SW480 (cell line): Measurements from ENCODE around the gene KIFC3.
"Not testable (repeated sequence)": the region's sequence is repeated elsewhere in the genome, so short reads cannot be mapped to it uniquely, and the experiment has no call there.

Experiments
- DNase-seq: peaks from one replicate; pipeline ENCODE4 v3.0.0-alpha.2; 2016; ENCODE audit warnings: low spot score

KIFC3 gene

GRCh38 chr16:57753448-57754353 lies 48.6 kb downstream of the KIFC3 start:
- no peak for DNase-seq

GRCh38 chr16:57752581-57753447 lies 49.5 kb downstream of the KIFC3 start:
- peak; percentile 63 for DNase-seq

GRCh38 chr16:57752203-57752580 lies 50.1 kb downstream of the KIFC3 start:
- no peak for DNase-seq

GRCh38 chr16:57751539-57752202 lies 50.6 kb downstream of the KIFC3 start:
- no peak for DNase-seq

DNA sequence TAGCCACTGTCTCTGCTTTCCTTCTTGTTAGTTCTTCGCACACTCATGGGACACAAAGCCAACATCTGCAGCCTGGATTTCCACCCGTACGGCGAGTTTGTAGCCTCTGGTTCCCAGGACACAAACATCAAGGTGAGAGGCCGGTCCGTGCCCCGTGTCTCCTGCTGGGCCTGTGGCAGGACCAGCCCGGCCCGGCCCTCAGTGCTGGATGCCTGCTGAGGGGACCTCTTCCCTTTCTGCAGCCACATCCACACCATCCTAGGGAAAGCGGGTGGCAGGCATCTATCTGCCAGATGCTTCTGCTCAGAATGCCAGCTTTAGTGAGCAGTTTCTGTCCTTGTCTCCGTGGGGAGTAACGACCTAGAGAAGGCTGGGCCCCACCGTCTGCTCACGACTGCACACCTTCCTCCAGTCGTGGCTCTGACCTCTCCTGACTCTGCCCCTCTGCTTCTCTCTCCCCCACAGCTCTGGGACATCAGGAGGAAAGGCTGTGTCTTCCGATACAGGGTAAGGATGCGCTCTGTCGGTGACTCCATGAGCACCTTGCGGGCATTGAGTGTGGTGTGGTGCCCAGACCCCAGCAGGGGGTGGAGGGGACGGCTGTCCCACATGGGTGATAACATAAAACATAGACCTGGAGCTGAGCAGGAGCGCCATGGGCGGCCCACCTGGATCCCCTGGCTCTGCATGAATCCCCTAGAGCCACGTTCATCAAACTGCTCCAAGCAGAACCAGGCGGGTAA lies 51.3 kb downstream of the KIFC3 start:
- DNase-seq = no peak

DNA sequence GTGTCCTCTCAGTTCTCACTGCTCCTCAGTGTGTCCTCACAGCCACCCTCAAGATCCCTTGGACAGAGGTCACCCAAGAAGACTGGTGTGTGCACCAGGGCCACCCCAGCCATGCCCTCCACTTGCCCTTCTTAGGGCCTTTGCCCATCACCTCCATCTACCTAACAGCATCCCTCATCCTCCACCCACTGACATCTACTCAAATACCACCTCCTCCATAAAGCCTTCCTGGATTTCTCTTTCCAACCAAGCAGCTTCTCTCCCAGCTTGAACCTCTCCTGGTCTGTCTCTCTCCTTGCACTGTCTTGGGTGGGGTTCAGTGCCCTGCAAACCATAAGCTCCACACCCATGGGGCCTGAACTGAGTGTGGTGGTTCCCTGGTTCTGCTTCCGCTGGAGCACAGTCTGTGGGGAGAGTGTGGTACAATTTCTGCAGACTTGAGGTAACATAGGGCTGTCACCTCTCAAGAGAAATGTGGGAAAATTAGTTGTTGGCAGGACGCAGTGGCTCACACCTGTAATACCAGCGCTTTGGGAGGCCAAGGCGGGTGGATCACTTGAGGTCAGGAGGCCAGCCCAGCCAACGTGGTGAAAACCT lies 52.3 kb downstream of the KIFC3 start:
- DNase-seq = no peak

DNA sequence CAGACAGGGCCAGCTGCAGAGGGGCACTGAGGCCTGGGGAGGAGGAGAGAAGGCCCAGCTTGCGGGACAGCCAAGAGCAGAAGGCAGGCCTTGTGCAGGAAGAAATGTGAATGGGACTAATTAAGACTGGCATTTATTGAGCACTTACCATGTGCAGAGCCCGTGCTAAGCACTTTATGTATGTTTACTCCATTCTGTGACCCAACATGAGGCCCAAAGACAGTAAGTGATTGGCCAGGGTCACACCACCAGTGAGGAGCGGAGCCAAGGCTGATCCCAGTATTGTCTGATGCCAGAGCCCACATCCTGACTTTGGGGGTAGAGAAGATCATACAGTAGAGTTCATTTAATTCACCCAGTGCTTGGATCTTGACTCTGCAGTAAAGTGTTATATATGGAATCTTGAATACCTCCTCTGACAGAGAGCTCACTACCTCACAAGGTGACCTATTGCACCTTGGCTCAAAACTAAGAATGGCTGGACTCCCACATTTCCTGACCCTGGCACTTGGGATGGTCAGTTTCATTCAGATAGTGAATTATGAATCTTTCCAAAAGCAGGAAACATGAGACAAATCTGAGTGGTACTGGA lies 53.1 kb downstream of the KIFC3 start:
- no peak for DNase-seq

DNA sequence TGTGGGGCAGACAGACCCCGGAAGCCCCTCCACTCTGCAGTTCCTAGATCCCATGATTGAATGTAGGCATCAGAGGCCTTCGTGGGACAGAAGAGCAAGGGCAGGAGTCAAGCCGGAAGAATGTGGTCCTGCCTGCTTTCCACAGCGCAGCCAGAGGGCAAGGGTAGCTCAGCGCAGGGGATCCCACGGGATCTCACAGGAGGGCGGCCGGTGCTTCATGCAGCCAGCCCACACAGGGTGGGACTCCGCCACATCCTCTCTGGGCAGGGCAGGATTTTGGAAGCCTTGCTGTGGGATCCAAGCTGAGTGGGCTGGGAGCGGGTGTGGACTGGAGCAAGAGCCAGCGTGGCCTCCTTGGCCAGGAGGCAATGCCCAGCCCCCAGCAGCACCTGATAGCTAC lies 53.7 kb downstream of the KIFC3 start:
- DNase-seq = no peak

GRCh38 chr16:57747996-57748395 lies 54.3 kb downstream of the KIFC3 start:
- no peak for DNase-seq

GRCh38 chr16:57747496-57747895 lies 54.8 kb downstream of the KIFC3 start:
- DNase-seq = no peak

DNA sequence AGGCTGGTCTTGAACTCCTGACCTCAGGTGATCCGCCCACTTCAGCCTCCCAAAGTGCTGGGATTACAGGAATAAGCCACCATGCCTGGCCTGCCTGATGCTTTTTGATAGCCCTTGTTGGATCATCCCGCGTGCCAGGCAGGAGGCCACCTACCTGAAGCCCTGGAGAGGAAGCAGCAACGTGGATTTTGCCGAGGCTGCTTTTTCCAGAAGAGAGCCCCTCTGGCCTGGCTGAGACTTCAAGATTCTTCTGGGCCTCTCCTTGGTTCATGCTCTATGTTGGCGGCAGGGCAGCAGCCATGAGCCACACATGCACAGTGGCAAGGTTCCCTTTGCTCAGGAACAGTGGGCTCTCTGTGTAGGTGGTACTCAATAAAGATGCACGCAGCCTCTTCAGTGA lies 55.2 kb downstream of the KIFC3 start:
- no peak for DNase-seq

- not testable (repeated sequence) for DNase-seq
Measured at GRCh38 chr16:57746316-57746715, 56.0 kb downstream of the KIFC3 start.

GRCh38 chr16:57745768-57746167 lies 56.5 kb downstream of the KIFC3 start:
- no peak for DNase-seq

- DNase-seq = no peak
Measured at GRCh38 chr16:57744642-57744903, 57.7 kb downstream of the KIFC3 start.

GRCh38 chr16:57743886-57744641 lies 58.2 kb downstream of the KIFC3 start:
- DNase-seq = no peak

- no peak for DNase-seq
Measured at GRCh38 chr16:57743458-57743857, 58.8 kb downstream of the KIFC3 start.

DNA sequence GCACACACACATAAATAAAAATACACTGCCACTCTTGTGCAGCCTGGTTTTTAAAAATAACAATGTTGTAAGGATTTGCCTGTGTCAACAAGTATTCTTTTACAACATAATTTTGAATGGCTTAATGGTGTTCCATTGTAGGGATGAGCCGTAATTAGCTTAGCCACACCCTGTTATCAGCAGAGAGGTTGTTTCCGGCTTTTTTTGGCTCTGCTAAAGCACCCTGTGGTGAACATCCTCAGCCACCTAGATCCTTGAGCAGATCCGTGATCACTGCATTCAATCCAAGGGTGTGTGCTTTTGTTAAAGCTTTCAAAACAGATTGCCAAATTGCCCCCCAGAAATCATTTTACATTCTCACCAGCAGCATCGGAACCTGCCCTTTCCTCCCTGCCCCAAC lies 59.7 kb downstream of the KIFC3 start:
- no peak for DNase-seq

- DNase-seq = no peak
Measured at GRCh38 chr16:57741660-57742191, 60.6 kb downstream of the KIFC3 start.

DNA sequence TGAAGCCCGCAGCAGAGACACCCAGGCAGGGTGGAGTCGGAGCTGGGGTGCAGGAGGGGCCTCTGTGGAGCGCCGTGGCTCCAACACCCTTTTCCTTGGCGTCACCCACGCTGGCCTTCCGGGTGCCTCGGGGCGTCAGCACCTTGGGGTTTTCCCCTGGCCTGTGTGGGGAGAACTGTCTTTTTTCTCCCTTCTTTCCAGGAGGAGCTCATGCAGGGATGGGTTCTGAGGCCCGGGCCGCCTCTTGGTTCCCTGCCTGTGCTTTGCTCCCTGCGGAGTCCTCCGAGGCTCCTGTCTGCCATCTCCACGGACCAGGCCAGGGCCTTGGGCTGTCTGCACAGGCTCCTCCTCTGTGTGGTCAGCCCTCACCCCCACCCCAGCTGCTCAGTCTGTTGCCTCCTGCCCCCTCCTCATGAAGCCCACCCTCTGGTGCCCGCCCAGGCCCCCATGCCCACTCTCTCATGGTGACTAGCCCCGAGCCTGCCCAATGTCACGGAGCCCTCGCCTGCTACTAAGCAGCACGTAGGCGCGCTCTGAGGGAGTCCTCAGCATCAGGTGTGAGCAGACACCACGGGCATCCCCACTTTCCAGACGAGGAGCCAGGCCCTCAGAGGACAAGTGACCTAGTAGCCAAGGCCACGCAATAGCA lies 61.7 kb downstream of the KIFC3 start:
- no peak for DNase-seq
